Keratinocyte (primary cell): ENCODE measurements around the gene AEN.

Source experiments
- EZH2 ChIP-seq: IDR thresholded peaks from one replicate; pipeline ENCODE4 v1.6.1; 2012; ENCODE audit warnings: inconsistent platforms, mild to moderate bottlenecking, low read length, moderate library complexity
- TF ChIP-seq, protein P1 (sequence below), 3 experiments: IDR thresholded peaks in 1 of 3; conservative IDR thresholded peaks in 1 of 3; optimal IDR thresholded peaks in 1 of 3; 2 replicates in 2 of 3; 3 replicates in 1 of 3; pipeline versions ENCODE3 to v1.5.1; 2011; ENCODE audit warnings: low read length in 3 of 3, mild to moderate bottlenecking in 3 of 3, moderate library complexity in 2 of 3, control low read depth in 1 of 3, inconsistent platforms in 1 of 3; ENCODE audit not compliant: insufficient read depth in 2 of 3; ENCODE audit errors: extremely low read depth in 1 of 3

DNA sequence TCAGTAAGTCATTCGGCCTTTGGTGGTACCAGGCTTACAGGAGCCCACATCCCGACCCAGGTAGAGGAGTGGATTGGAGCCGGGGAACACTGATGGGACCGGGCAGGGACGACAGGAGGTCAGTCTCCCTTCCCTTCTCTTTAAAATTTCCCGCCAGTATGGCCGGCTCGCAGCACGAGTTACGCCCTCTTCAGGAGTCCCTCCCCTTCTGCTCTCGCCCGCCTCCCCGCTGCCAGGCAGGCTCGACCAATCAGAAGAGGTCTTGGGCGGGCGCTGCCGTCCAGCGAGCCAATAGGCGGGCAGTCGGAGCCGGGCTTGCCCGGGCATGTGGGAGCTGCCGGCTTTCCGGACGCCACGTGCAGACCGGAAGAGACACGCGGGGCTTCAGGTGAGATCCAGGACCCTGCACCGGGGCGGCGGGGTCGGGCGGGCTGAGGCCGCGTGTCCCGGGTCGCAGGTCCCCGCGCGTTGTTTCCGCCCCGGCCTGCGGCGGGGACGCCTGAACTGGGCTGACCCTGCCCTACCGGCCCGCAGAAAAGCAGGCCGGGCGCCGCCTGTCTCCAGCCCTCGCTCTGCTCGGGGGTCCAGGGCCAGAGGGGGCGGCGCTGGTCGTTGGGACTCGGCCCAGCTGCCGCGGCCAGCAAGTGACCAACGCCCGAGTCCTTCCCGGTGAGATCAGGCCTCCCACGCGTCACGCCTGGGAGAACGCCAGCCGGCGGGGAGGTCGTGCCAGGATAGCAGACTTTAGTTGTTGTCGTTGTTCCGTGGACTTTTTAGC, at the start of gene AEN:
- TF ChIP-seq, protein P1, sequence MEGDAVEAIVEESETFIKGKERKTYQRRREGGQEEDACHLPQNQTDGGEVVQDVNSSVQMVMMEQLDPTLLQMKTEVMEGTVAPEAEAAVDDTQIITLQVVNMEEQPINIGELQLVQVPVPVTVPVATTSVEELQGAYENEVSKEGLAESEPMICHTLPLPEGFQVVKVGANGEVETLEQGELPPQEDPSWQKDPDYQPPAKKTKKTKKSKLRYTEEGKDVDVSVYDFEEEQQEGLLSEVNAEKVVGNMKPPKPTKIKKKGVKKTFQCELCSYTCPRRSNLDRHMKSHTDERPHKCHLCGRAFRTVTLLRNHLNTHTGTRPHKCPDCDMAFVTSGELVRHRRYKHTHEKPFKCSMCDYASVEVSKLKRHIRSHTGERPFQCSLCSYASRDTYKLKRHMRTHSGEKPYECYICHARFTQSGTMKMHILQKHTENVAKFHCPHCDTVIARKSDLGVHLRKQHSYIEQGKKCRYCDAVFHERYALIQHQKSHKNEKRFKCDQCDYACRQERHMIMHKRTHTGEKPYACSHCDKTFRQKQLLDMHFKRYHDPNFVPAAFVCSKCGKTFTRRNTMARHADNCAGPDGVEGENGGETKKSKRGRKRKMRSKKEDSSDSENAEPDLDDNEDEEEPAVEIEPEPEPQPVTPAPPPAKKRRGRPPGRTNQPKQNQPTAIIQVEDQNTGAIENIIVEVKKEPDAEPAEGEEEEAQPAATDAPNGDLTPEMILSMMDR (optimal IDR thresholded peaks at IDR 0.05 in 1 of 3, IDR thresholded peaks at IDR 0.05 in 1 of 3, conservative IDR thresholded peaks at IDR 0.05 in 1 of 3; ENCODE audit: extremely low read depth in 1 of 3, insufficient read depth in 2 of 3, low read length in 3 of 3): no peak
- no peak for TF ChIP-seq EZH2
